OCI-LY7 (cell line): ENCODE measurements around the gene ARHGEF10L. TPM values are rescaled to one million over a fixed set of nuclear protein-coding genes. Genes with fewer than 3 reads are reported as not detected.

Experiments
- BruUV-seq: library from RNA; stranded (reverse); fragments of 400-500 nt; replicated peaks from 2 replicates; lab custom pipeline; 2021; lab: Mats Ljungman, UMichigan
- CTCF ChIA-PET: fragments of 300-600 bp; sonication (Branson Sonifier 250); formaldehyde crosslinking; loops from one replicate; lab custom pipeline; 2022; ENCODE audit warnings: antibody characterized with exemption; ENCODE audit not compliant: unreplicated experiment; lab: Charles Lee
- POLR2A ChIA-PET: fragments of 300-600 bp; sonication (Branson Sonifier 250); formaldehyde crosslinking; loops from one replicate; lab custom pipeline; 2022; ENCODE audit warnings: antibody characterized with exemption; lab: Charles Lee
- DNase-seq: peaks from one replicate; pipeline ENCODE4 v3.0.0-alpha.2; 2015; ENCODE audit warnings: low spot score
- H2AFZ ChIP-seq: fragments of 200-600 bp; sonication (generic), shearing (Covaris generic); 2 replicates; pipeline ENCODE4 v1.6.1; 2014; ENCODE audit warnings: mild to moderate bottlenecking, antibody characterized with exemption, low read length, moderate library complexity
- H3K27ac ChIP-seq: fragments of 200-600 bp; sonication (generic); 2 replicates; pipeline ENCODE4 v1.5.1; 2014; ENCODE audit warnings: mixed run types, low read depth, mild to moderate bottlenecking, moderate library complexity, low read length, inconsistent platforms; ENCODE audit not compliant: poor library complexity, severe bottlenecking
- H3K36me3 ChIP-seq: fragments of 200-600 bp; sonication (generic); 2 replicates; pipeline ENCODE4 v1.6.1; 2014; ENCODE audit warnings: mild to moderate bottlenecking, antibody characterized with exemption, low read length, moderate library complexity, mixed read lengths; ENCODE audit not compliant: insufficient read depth
- H3K4me1 ChIP-seq: fragments of 200-600 bp; sonication (generic); 2 replicates; pipeline ENCODE4 v1.5.1; 2014; ENCODE audit warnings: mild to moderate bottlenecking, low read length; ENCODE audit not compliant: insufficient read depth, poor library complexity, severe bottlenecking
- H3K4me2 ChIP-seq: fragments of 200-600 bp; sonication (generic); 2 replicates; pipeline ENCODE4 v1.6.1; 2014; ENCODE audit warnings: mild to moderate bottlenecking, low read length
- H3K4me3 ChIP-seq: fragments of 200-600 bp; sonication (generic); 2 replicates; pipeline ENCODE4 v1.5.1; 2014; ENCODE audit warnings: mild to moderate bottlenecking, low read depth, low read length; ENCODE audit not compliant: poor library complexity, severe bottlenecking
- H3K79me2 ChIP-seq: fragments of 200-600 bp; sonication (generic); 2 replicates; pipeline ENCODE4 v1.6.1; 2016; ENCODE audit warnings: low read depth, mild to moderate bottlenecking, low read length, moderate library complexity, mixed read lengths; ENCODE audit not compliant: insufficient read depth
- H3K9me2 ChIP-seq: fragments of 200-600 bp; sonication (generic); 2 replicates; pipeline ENCODE4 v1.6.1; 2016; ENCODE audit warnings: mild to moderate bottlenecking, low read length, mixed read lengths; ENCODE audit not compliant: insufficient read depth
- H3K9me3 ChIP-seq: fragments of 200-600 bp; sonication (generic); 2 replicates; pipeline ENCODE4 v1.6.1; 2014; ENCODE audit warnings: mild to moderate bottlenecking, mixed run types, low read length, mixed read lengths
- H4K20me1 ChIP-seq: fragments of 200-600 bp; sonication (generic); 2 replicates; pipeline ENCODE4 v1.6.1; 2014; ENCODE audit warnings: mild to moderate bottlenecking, antibody characterized with exemption, low read length, moderate library complexity, mixed read lengths; ENCODE audit not compliant: insufficient read depth
- EZH2phosphoT487 ChIP-seq: fragments of 200-600 bp; sonication (generic); IDR thresholded peaks from 2 replicates; pipeline ENCODE4 v1.6.1; 2018; ENCODE audit warnings: low read depth, borderline replicate concordance, mild to moderate bottlenecking, mixed run types, antibody characterized with exemption, low read length, moderate library complexity, mixed read lengths
- intact Hi-C: fragments of 100-400 bp; cut with micrococcal nuclease; formaldehyde crosslinking; loops from one replicate; pipeline ENCODE4 v1.10.0; 2022; ENCODE audit not compliant: unreplicated experiment
- total RNA-seq, 2 experiments: library from RNA; depleted of rRNA in 1 of 2; stranded (reverse); fragments of >200 nt in 1 of 2; shearing (Covaris generic) in 1 of 2; gene quantifications; 2 replicates each; pipeline ENCODE4 v1.2.3, GENCODE V29; 2014 to 2022
- TF ChIP-seq, protein P1 (sequence below): fragments of 200-600 bp; sonication (generic); conservative IDR thresholded peaks from 2 replicates; pipeline ENCODE4 v1.5.1; 2014; ENCODE audit warnings: mild to moderate bottlenecking, antibody characterized with exemption, low read length, moderate library complexity, mixed read lengths

Gene ARHGEF10L
- total RNA-seq, 2 experiments from 2014 or later: 2.4 TPM; not detected in 1

DNA sequence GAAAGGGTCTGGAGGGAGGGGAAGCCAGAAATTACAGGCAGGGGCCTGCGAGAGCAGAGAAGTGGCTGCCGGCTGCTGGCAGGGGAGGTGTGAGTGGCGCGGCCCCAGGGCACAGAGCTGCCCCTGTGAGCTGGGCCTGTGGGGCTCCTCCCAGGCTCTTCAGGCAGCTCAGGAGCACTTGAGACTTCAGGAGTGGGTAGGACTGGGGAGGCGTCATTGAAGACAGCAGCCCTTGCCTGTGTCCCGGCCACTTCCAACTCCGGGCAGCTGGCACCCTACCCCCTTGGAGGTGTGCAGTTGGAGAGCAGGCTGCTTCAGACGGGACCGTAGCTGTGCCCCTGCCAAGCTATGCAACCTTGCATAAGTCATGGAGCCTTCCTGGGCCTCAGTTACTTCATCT is 128.1 kb downstream of the ARHGEF10L start:
- ChIA-PET POLR2A (no interaction called here), CTCF (no interaction called here)
- Histone ChIP-seq H3K4me1 (peaks cover 20% of the 10 kb centered on the region), H3K9me3 (no peaks in the 10 kb centered on the region), H3K36me3 (no peaks in the 10 kb centered on the region), H3K4me2 (no peak overlapping the region), H3K9me2 (no peaks in the 10 kb centered on the region), H3K27ac (no peak overlapping the region), H3K79me2 (no peaks in the 10 kb centered on the region), H4K20me1 (no peaks in the 10 kb centered on the region), H3K4me3 (no peak overlapping the region), H2AFZ (no peak overlapping the region)
- TF ChIP-seq EZH2phosphoT487: no peak
- TF ChIP-seq, protein P1, sequence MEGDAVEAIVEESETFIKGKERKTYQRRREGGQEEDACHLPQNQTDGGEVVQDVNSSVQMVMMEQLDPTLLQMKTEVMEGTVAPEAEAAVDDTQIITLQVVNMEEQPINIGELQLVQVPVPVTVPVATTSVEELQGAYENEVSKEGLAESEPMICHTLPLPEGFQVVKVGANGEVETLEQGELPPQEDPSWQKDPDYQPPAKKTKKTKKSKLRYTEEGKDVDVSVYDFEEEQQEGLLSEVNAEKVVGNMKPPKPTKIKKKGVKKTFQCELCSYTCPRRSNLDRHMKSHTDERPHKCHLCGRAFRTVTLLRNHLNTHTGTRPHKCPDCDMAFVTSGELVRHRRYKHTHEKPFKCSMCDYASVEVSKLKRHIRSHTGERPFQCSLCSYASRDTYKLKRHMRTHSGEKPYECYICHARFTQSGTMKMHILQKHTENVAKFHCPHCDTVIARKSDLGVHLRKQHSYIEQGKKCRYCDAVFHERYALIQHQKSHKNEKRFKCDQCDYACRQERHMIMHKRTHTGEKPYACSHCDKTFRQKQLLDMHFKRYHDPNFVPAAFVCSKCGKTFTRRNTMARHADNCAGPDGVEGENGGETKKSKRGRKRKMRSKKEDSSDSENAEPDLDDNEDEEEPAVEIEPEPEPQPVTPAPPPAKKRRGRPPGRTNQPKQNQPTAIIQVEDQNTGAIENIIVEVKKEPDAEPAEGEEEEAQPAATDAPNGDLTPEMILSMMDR: no peak
- intact Hi-C loops: loop anchor here (10.0 kb wide), 2 partner anchors 77 to 547 kb away; no protein-coding TSS in a partner anchor
- no TSS peak for BruUV-seq
- no peak for DNase-seq

DNA sequence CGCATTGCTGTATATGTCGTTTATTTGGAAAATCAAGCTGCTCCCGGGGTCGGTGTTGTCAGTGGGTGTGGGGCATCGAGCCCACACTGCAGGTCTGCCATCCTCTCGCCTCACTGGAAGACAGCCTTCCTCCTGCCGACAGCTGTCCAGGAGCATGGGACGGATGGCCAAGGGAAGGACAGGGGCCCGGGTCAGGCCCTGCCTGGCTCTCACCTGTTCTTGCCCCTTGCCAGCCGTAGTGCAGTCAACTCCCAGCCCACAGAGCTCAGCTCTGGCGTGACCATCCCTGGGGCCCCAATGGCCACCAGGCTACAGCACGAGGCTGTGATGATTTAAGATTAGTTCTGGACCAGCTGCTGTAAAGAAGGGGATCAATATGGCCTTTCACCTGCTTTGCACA is 128.7 kb downstream of the ARHGEF10L start:
- Histone ChIP-seq H3K4me1 (peaks cover 25% of the 10 kb centered on the region), H3K4me3 (no peak overlapping the region), H2AFZ (no peak overlapping the region), H3K27ac (no peak overlapping the region), H3K79me2 (no peaks in the 10 kb centered on the region), H3K9me2 (no peaks in the 10 kb centered on the region), H4K20me1 (no peaks in the 10 kb centered on the region), H3K36me3 (no peaks in the 10 kb centered on the region), H3K4me2 (no peak overlapping the region), H3K9me3 (no peaks in the 10 kb centered on the region)
- TF ChIP-seq, protein P1: no peak
- no peak for TF ChIP-seq EZH2phosphoT487
- intact Hi-C loops: loop anchor here (10.0 kb wide), 2 partner anchors 77 to 547 kb away; no protein-coding TSS in a partner anchor
- POLR2A ChIA-PET: no interaction called here
- DNase-seq: no peak
- no TSS peak for BruUV-seq
- CTCF ChIA-PET: no interaction called here

- Histone ChIP-seq H3K4me3 (no peak overlapping the region), H2AFZ (no peak overlapping the region), H3K9me3 (no peaks in the 10 kb centered on the region), H3K9me2 (no peaks in the 10 kb centered on the region), H4K20me1 (no peaks in the 10 kb centered on the region), H3K79me2 (no peaks in the 10 kb centered on the region), H3K4me2 (no peak overlapping the region), H3K4me1 (peaks cover 28% of the 10 kb centered on the region), H3K36me3 (no peaks in the 10 kb centered on the region), H3K27ac (no peak overlapping the region)
- CTCF ChIA-PET: no interaction called here
- intact Hi-C loops: loop anchor here (10.0 kb wide), 2 partner anchors 76 to 546 kb away; no protein-coding TSS in a partner anchor
- TF ChIP-seq EZH2phosphoT487: no peak
- TF ChIP-seq, protein P1: no peak
- no TSS peak for BruUV-seq
- POLR2A ChIA-PET: no interaction called here
- DNase-seq: no peak
Measured at GRCh38 chr1:17668624-17669175, 129.2 kb downstream of the ARHGEF10L start.
